K562 (cell line): ENCODE measurements around the gene NOD2. TPM values are rescaled to one million over a fixed set of nuclear protein-coding genes. Genes with fewer than 3 reads are reported as not detected.

Source experiments
- ATAC-seq: fragments of 200-7000 bp; cut with Tn5 transposase; 3 replicates; pipeline ENCODE4 v1.9.1; 2020; ENCODE audit warnings: moderate library complexity
- BruUV-seq: library from RNA; stranded (reverse); fragments of 400-500 nt; replicated peaks from 2 replicates; lab custom pipeline; 2021; lab: Mats Ljungman, UMichigan
- CTCF ChIA-PET: fragments of 300-600 bp; formaldehyde crosslinking; extraction: SDS; loops from one replicate; lab custom pipeline; 2021; ENCODE audit warnings: low intra/inter-chr PET ratio; lab: Yijun Ruan, JAX
- POLR2A ChIA-PET: fragments of 300-600, 350-650 bp; sonication (Branson Sonifier 250); formaldehyde crosslinking; extraction: SDS; loops from one replicate; lab custom pipeline; 2021; ENCODE audit warnings: antibody characterized with exemption, inconsistent platforms; lab: Yijun Ruan, JAX
- DNase-seq, 4 experiments: peaks; one replicate each; pipeline versions ENCODE4 v3.0.0 to v3.0.0-alpha.2; 2011 to 2018; ENCODE audit warnings: low spot score in 3 of 4, mixed read lengths in 3 of 4; ENCODE audit errors: extremely low read depth in 1 of 4
- FAIRE-seq: peaks from 2 replicates; lab custom pipeline; 2011; peaks lifted over from hg19 to GRCh38; lab: Jason Lieb, UNC
- H2AFZ ChIP-seq: 2 replicates; pipeline ENCODE4 v1.6.0; 2011; ENCODE audit warnings: low read depth, low read length, control low read depth, inconsistent platforms
- H3K27ac ChIP-seq: fragments of 200-600 bp; 3 replicates; pipeline ENCODE4 v1.8.0; 2011; ENCODE audit warnings: low read depth, mild to moderate bottlenecking, control low read depth, inconsistent platforms, low read length, moderate library complexity, mixed read lengths; ENCODE audit errors: extremely low read depth
- H3K27me3 ChIP-seq, 2 experiments: fragments of 300-600 bp in 1 of 2; 2 replicates in 1 of 2; 3 replicates in 1 of 2; pipeline versions ENCODE4 v1.6.0 to v1.8.0; 2011; ENCODE audit warnings: inconsistent platforms in 2 of 2, low read length in 2 of 2, mild to moderate bottlenecking in 1 of 2, mixed read lengths in 1 of 2, moderate library complexity in 1 of 2; ENCODE audit not compliant: control insufficient read depth in 2 of 2, insufficient read depth in 2 of 2
- H3K36me3 ChIP-seq: fragments of 300-600 bp; 3 replicates; pipeline ENCODE4 v1.8.0; 2011; ENCODE audit warnings: mild to moderate bottlenecking, low read length, inconsistent platforms; ENCODE audit not compliant: control insufficient read depth, insufficient read depth
- H3K4me1 ChIP-seq, 2 experiments: fragments of 200-600 bp in 1 of 2; replicated peaks in 1 of 2; 2 replicates in 1 of 2; 3 replicates in 1 of 2; pipeline versions ENCODE4 v1.5.1 to v1.8.0; 2011; ENCODE audit warnings: inconsistent platforms in 2 of 2, low read length in 2 of 2, mild to moderate bottlenecking in 1 of 2, mixed read lengths in 1 of 2, moderate library complexity in 1 of 2; ENCODE audit not compliant: control insufficient read depth in 2 of 2, insufficient read depth in 2 of 2
- H3K4me2 ChIP-seq: 2 replicates; pipeline ENCODE4 v1.6.1; 2011; ENCODE audit warnings: low read length, control low read depth, inconsistent platforms, mixed read lengths; ENCODE audit not compliant: insufficient read depth
- H3K4me3 ChIP-seq: fragments of 200-600 bp; sonication (generic), shearing (Covaris generic); 2 replicates; pipeline ENCODE4 v1.5.1; 2016; ENCODE audit warnings: control low read depth, inconsistent platforms
- H3K79me2 ChIP-seq: fragments of 200-600 bp; 3 replicates; pipeline ENCODE4 v1.8.0; 2011; ENCODE audit warnings: low read length, inconsistent platforms; ENCODE audit not compliant: control insufficient read depth, insufficient read depth
- H3K9ac ChIP-seq, 2 experiments: 2 replicates each; pipeline versions ENCODE4 v1.6.0 to v1.6.1; 2011; ENCODE audit warnings: low read depth in 2 of 2, low read length in 2 of 2, control low read depth in 1 of 2, inconsistent platforms in 1 of 2, mild to moderate bottlenecking in 1 of 2, mixed read lengths in 1 of 2; ENCODE audit not compliant: insufficient read depth in 1 of 2
- H3K9me1 ChIP-seq: one replicate; pipeline ENCODE4 v1.6.0; 2011; ENCODE audit warnings: inconsistent platforms, mild to moderate bottlenecking, low read length, moderate library complexity; ENCODE audit not compliant: control insufficient read depth, insufficient read depth
- H3K9me3 ChIP-seq: replicated peaks from 2 replicates; pipeline ENCODE4 v1.5.1; 2011; ENCODE audit warnings: low read depth, low read length, inconsistent platforms; ENCODE audit not compliant: control insufficient read depth, insufficient read depth
- H4K20me1 ChIP-seq: replicated peaks from 2 replicates; pipeline ENCODE4 v1.6.1; 2011; ENCODE audit warnings: low read length, inconsistent platforms, mixed read lengths; ENCODE audit not compliant: control insufficient read depth, insufficient read depth
- BCL6 ChIP-seq: fragments of 250-450 bp; sonication (Bioruptor Pico); IDR thresholded peaks from 2 replicates; pipeline ENCODE4 v1.4.0; 2020
- CBFA2T2 ChIP-seq: fragments of 450-650 bp; conservative IDR thresholded peaks from 2 replicates; pipeline ENCODE4 v1.6.1; 2017; ENCODE audit warnings: mild to moderate bottlenecking
- ESRRA ChIP-seq: fragments of 450-650 bp; IDR thresholded peaks from 2 replicates; pipeline ENCODE4 v1.6.1; 2014; ENCODE audit warnings: low read depth, mild to moderate bottlenecking, moderate library complexity, borderline replicate concordance
- NCOR1 ChIP-seq: fragments of 450-650 bp; IDR thresholded peaks from 2 replicates; pipeline ENCODE4 v1.6.1; 2016; ENCODE audit warnings: mild to moderate bottlenecking, moderate library complexity
- PTBP1 ChIP-seq: fragments of 200-400 bp; formaldehyde crosslinking; IDR thresholded peaks from 2 replicates; pipeline ENCODE4 v1.6.1; 2017; ENCODE audit warnings: low read depth, low read length
- RBM25 ChIP-seq: fragments of 200-400 bp; formaldehyde crosslinking; IDR thresholded peaks from 2 replicates; pipeline ENCODE4 v1.6.1; 2018; ENCODE audit warnings: low read length, low read depth, moderate library complexity; ENCODE audit not compliant: severe bottlenecking
- SIRT6 ChIP-seq: IDR thresholded peaks from one replicate; pipeline ENCODE4 v1.6.1; 2012; ENCODE audit warnings: low read depth, mild to moderate bottlenecking, control low read depth, inconsistent platforms, low read length, moderate library complexity
- ZNF146 ChIP-seq: IDR thresholded peaks from one replicate; pipeline ENCODE4 v1.6.1; 2018; ENCODE audit warnings: missing compliant biosample characterization; ENCODE audit not compliant: unreplicated experiment
- WGBS: fragments of 100-300 bp; shearing (Covaris generic); methylation state at CpG from one replicate; pipeline ENCODE4 v1.1.6; 2016; ENCODE audit warnings: low coverage, mixed read lengths; ENCODE audit not compliant: insufficient coverage; ENCODE audit errors: missing lambda C conversion rate; 5-methylcytosine and 5-hydroxymethylcytosine counted together
- in situ Hi-C: fragments of 300-500 bp; cut with MboI; formaldehyde crosslinking; loops from 4 replicates; pipeline ENCODE4 v1.15.0; 2018; ENCODE audit warnings: inconsistent platforms, mixed read lengths
- intact Hi-C: fragments of 100-400 bp; cut with micrococcal nuclease; formaldehyde crosslinking; loops from 2 replicates; pipeline ENCODE4 v1.14.2; 2022
- polyA plus RNA-seq, 8 experiments: library from polyadenylated mRNA; depleted of rRNA in 4 of 8; stranded (reverse) in 5 of 8; unstranded in 3 of 8; fragments of >200 nt; fragmentation: Nextera tagmentation in 2 of 8; fragmentation: Illumina TruSeq in 1 of 8; extraction: Ambion mirVana in 2 of 8; extraction: Trizol in 1 of 8; gene quantifications; 2 replicates each; pipeline versions ENCODE4 v1.2.1 to v1.2.3, GENCODE V29; 2011 to 2014; ENCODE audit warnings: inconsistent platforms in 1 of 8, missing spikeins in 1 of 8
- total RNA-seq, 7 experiments: library from RNA; depleted of rRNA in 6 of 7; stranded (reverse); fragments of >200 nt in 6 of 7; fragmentation: Illumina TruSeq in 2 of 7; extraction: Trizol in 2 of 7; gene quantifications; 2 replicates each; pipeline versions ENCODE4 v1.2.1 to v1.2.3, GENCODE V29; 2011 to 2021; ENCODE audit warnings: low replicate concordance in 1 of 7
- TF ChIP-seq, protein P1 (sequence below): fragments of 250-450 bp; sonication (Bioruptor Pico); IDR thresholded peaks from 2 replicates; pipeline ENCODE4 v1.4.0; 2020; ENCODE audit warnings: mild to moderate bottlenecking, moderate library complexity, borderline replicate concordance
- TF ChIP-seq, protein P2 (sequence below): IDR thresholded peaks from 2 replicates; pipeline ENCODE4 v1.6.1; 2012; ENCODE audit warnings: low read depth, low read length, improper control_type of control experiment, borderline replicate concordance
- TF ChIP-seq, protein P3 (sequence below): fragments of 250-450 bp; sonication (Bioruptor Pico); IDR thresholded peaks from 2 replicates; pipeline ENCODE4 v1.4.0; 2020; ENCODE audit warnings: mild to moderate bottlenecking

NOD2 gene
- total and polyA plus RNA-seq, 9 of the 15 experiments (the other 6 are each of a cell fraction or from before 2014, with no cell fraction given), result 0.04 TPM; not detected in 8

DNA sequence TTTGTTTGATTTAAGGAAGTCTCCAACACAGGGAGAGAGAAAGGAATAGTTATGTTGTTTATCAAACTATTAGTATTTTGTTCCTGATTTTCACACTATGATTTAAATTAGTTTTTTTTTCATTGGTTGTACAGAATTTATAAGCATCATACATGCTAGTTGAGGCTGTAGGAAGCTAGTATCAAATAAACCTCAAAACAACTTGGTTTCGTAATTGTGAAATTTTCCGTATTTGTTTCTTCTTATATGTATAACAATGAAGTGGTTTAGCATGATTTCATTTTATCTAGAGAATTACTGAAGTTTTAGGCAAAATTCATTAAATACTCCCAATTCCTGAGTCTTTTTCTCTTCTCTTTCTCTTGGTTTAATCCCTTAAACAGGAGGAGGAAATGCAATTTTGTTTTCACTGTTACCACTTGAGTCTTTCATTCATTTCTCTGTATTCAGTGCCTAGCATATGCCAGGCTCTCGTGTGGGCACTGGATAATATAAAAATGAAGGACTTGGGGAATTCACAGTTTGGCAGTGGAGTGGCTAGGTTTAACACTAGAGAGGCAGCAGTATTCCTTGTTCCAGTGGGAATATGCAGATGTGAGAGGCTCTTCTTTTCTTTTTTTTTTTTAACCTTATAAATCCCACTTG, 50.3 kb downstream of the NOD2 start (continued):
- TF ChIP-seq, protein P1, sequence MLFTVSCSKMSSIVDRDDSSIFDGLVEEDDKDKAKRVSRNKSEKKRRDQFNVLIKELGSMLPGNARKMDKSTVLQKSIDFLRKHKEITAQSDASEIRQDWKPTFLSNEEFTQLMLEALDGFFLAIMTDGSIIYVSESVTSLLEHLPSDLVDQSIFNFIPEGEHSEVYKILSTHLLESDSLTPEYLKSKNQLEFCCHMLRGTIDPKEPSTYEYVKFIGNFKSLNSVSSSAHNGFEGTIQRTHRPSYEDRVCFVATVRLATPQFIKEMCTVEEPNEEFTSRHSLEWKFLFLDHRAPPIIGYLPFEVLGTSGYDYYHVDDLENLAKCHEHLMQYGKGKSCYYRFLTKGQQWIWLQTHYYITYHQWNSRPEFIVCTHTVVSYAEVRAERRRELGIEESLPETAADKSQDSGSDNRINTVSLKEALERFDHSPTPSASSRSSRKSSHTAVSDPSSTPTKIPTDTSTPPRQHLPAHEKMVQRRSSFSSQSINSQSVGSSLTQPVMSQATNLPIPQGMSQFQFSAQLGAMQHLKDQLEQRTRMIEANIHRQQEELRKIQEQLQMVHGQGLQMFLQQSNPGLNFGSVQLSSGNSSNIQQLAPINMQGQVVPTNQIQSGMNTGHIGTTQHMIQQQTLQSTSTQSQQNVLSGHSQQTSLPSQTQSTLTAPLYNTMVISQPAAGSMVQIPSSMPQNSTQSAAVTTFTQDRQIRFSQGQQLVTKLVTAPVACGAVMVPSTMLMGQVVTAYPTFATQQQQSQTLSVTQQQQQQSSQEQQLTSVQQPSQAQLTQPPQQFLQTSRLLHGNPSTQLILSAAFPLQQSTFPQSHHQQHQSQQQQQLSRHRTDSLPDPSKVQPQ (CRISPR knock-in tag), result no peak

DNA sequence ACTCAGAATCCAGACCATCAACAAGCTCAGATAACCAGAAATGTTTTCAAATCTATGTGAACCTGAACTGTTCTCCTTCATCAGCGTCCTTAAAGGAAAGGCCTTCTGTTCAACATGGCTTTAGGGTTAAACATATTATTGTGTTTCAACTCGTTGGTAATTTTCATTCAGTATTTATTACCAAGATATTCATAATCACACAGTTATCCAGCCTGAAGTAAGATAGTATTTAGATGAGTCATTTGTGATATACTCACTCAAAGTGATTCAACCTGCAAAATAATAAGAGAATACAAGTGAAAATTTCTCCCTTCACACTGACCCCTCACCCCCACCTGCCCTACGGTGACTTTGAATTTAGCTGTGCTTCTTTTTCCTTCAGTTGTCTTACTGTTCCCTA, 51.5 kb downstream of the NOD2 start:
- intact Hi-C loops (loop anchor here (5.0 kb wide), 1 partner anchor 73 kb away; no protein-coding TSS in a partner anchor), in situ Hi-C loops (no loop called here)
- Histone ChIP-seq H3K4me3 (no peak overlapping the region), H2AFZ (no peak overlapping the region), H3K27me3 (no peaks in the 10 kb centered on the region), H3K4me2 (no peak overlapping the region), H3K79me2 (no peaks in the 10 kb centered on the region), H3K9me1 (no peaks in the 10 kb centered on the region), H3K27ac (no peak overlapping the region), H3K9me3 (no peaks in the 10 kb centered on the region), H3K36me3 (no peaks in the 10 kb centered on the region), H3K9ac (no peak overlapping the region), H4K20me1 (no peaks in the 10 kb centered on the region), H3K4me1 (peaks cover 5 to 11% of the 10 kb centered on the region in 2 experiments; a peak in 3 of 5 replicates)
- FAIRE-seq, result no peak
- DNase-seq, result no peak
- WGBS, result 39% methylated on average over 3 of the region's 3 CpGs
- no TSS peak for BruUV-seq
- ChIA-PET POLR2A (no interaction called here), CTCF (no interaction called here)
- no peak for ATAC-seq
- TF ChIP-seq PTBP1 (no peak), ZNF146 (CRISPR knock-in tag) (no peak), SIRT6 (no peak), NCOR1 (no peak), ESRRA (no peak), CBFA2T2 (no peak), RBM25 (no peak), BCL6 (no peak)
- TF ChIP-seq, protein P2, sequence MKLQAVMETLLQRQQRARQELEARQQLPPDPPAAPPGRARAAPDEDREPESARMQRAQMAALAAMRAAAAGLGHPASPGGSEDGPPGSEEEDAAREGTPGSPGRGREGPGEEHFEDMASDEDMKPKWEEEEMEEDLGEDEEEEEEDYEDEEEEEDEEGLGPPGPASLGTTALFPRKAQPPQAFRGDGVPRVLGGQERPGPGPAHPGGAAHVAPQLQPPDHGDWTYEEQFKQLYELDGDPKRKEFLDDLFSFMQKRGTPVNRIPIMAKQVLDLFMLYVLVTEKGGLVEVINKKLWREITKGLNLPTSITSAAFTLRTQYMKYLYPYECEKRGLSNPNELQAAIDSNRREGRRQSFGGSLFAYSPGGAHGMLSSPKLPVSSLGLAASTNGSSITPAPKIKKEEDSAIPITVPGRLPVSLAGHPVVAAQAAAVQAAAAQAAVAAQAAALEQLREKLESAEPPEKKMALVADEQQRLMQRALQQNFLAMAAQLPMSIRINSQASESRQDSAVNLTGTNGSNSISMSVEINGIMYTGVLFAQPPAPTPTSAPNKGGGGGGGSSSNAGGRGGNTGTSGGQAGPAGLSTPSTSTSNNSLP, result no peak
- TF ChIP-seq, protein P3, sequence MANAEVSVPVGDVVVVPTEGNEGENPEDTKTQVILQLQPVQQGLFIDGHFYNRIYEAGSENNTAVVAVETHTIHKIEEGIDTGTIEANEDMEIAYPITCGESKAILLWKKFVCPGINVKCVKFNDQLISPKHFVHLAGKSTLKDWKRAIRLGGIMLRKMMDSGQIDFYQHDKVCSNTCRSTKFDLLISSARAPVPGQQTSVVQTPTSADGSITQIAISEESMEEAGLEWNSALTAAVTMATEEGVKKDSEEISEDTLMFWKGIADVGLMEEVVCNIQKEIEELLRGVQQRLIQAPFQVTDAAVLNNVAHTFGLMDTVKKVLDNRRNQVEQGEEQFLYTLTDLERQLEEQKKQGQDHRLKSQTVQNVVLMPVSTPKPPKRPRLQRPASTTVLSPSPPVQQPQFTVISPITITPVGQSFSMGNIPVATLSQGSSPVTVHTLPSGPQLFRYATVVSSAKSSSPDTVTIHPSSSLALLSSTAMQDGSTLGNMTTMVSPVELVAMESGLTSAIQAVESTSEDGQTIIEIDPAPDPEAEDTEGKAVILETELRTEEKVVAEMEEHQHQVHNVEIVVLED, result no peak
